AG20443 (cell line): ENCODE data around the gene SCYL2.

Experiments used
- DNase-seq: peaks from one replicate; pipeline ENCODE4 v3.0.0; 2012; ENCODE audit warnings: low spot score, mixed read lengths

Gene SCYL2

GRCh38 chr12:100375038-100375735 lies 108.2 kb downstream of the SCYL2 start:
- peak; percentile 88 for DNase-seq

DNA sequence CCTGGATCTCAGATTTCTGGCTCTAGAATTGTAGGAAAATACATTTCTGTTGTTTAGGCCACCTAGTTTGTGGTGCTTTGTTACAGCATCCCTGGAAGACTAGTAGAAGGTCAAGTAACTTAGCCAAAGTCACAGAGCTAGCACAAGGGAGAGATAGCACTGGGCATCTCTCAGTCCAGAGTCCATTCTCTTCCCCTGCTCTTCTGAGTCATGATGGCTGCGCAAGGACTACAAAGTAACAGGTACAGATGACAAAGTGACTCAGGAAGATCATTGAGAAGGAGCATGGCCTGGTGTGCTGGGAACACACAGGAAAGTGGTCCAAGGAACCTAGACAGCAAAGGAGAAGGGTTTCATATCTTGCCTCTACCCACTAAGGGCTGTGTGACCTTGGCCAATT lies 109.2 kb downstream of the SCYL2 start:
- DNase-seq = no peak

DNA sequence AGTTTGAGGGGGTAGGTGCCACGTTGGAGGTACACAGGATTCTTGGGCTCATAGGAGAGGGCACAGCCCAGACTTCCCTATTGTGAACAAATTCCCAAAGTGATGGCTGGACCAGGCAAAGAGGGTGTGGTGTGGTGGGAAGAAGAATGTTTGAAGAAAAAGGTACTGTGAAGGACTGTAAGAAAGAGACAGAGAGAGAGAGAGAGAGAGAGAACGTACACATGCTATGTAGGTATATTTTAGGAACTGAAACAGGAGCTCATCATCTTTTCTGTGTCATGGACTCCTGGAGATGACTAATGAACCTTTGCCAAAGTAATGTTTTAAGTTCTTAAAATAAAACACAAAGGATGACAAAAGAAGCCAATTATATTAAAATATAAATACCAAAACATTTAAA lies 114.4 kb downstream of the SCYL2 start:
- no peak for DNase-seq

- no peak for DNase-seq
Observed at GRCh38 chr12:100382338-100382737, 115.4 kb downstream of the SCYL2 start.

DNA sequence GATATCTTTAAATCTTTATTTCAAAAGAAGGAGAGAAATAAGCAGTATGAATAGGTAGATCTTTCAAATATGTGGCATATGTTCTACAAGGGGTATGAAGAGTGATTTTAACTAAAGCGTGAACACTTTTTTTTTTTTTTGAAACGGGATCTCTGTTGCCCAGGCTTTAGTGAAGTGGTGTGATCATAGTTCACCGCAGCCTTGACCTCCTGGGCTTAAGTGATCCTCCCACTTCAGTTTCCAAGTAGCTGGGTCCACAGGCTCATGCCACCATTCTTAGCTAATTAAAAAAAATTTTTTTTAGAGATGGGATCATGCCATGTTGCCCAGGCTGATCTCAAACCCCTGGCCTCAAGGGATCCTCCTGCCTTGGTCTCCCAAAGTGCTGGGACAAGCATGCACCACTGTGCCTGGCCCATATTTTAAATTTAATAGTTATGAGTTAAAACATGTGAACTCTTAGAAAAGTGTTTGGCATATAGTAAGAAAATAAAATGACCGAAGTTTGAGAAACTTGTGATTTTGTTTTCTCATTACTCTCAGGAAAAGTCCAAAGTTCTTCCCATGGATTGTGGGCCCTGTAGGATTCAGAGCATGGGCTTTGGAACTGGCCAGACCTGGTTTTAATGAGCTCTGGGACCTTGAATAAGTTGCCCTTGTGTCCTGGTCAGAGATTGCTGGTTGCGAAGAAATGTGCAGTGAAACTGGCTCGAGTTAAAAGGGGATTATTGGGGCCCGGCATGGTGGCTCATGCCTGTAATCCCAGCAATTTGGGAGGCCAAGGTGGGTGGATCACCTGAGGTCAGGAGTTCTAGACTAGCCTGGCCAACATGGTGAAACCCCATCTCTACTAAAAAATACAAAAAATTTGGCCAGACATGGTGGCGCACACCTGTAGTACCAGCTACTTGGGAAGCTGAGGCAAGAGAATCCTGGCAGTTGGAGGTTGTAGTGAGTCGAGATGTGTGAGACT lies 116.9 kb downstream of the SCYL2 start:
- no peak for DNase-seq

DNA sequence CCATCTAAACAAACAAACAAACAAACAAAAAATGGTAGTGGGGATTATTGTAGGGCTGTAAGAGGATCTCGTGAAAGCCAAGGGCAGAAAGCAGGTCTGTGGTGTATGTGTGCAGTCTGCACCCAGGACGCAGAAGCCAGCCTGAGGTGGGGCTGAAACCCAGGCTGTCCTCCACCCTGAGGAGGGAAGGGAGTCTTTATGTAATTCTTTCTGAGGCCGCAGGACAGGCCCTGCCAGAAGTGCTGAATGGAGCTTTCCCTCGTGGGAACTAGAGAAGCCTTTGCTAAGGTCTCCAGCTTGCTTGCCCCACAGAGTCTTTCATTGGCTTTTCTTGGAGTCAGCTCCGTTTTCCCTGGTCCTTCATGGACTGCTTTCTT lies 117.6 kb downstream of the SCYL2 start:
- DNase-seq = no peak

DNA sequence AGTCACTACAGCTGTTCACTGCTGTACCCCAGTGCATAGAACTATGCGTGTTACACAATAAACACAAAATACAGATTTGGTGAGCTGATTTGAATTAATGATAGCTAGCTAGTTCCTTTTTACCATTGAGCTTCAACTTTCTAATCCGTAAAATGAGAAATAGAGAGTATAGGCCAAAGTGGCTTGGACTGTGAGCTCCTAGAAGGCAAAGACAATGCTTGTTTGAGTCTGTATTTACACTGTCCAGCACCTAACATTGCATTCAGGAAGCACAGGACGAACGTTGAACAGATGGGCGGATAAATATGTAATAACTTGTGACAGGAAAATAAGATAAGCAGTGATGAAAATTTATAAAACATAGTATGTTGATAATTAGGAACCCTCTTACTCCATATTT lies 121.4 kb downstream of the SCYL2 start:
- DNase-seq = no peak
